Measurements from ENCODE around the gene GATA6. TPM values are rescaled to one million over a fixed set of nuclear protein-coding genes. Genes with fewer than 3 reads are reported as not detected.

GATA6 gene
- total RNA-seq, 1 experiment from 2014 or later: 3.3 TPM

DNA sequence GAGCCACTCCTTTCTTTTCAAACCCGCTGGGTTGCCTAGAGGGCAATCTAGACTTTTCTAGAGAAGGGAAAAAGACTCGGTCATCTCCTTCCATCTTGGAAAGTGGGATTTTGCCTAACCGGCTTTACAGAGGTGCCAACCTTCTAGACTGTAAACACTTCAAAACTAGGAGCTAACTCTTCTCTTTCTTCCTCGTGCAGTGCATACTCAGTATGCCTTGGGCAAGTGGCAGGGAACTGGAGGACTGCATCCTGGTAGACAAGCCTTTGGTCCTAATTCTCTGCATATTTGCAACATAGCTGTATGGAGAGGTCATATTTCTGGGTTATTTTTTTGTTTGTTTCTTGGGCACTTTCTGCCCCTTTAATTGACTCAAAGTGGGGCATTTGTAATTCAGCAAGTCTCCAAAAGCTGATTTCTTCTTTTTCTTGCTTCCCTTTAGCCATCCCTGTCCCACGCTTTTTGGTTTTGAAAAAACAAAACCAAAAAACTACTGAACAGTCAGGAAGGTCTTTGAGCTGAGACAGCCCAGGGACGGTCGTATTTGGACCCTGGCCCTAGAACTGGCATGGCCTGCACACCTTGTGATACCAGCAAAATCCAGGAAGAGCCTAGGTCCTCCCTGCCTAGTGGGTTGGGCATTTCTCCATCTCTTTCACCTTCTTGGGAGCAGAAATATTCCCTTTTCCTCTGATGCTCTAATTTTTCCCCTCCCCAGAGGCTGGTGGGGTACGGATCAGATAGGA is 5.8 kb upstream of the GATA6 start:
- BruUV-seq (replicated peaks): no TSS peak
- ChIA-PET CTCF (no interaction called here), POLR2A (no interaction called here), RAD21 (ENCODE audit: low non-redundant PET in 1 of 2, low total read pairs in 2 of 2, uncharacterized antibody in 2 of 2, unreplicated experiment in 2 of 2) (no interaction called here)
- peaks cover 5 to 13% of the 10 kb centered on the region in 2 experiments; a peak in 2 of 4 replicates for H3K4me1 ChIP-seq (ENCODE audit: control insufficient read depth in 1 of 2, insufficient read depth in 2 of 2, low read length in 2 of 2)
- no peak for ATAC-seq
- H4K20me1 ChIP-seq (ENCODE audit: insufficient read depth): no peaks in the 10 kb centered on the region
- H3K79me2 ChIP-seq (ENCODE audit: insufficient read depth, low read length): no peaks in the 10 kb centered on the region
- no peaks in the 10 kb centered on the region for H3K36me3 ChIP-seq (ENCODE audit: control insufficient read depth in 1 of 2, insufficient read depth in 2 of 2, low read length in 2 of 2)
- TF ChIP-seq, protein P1, sequence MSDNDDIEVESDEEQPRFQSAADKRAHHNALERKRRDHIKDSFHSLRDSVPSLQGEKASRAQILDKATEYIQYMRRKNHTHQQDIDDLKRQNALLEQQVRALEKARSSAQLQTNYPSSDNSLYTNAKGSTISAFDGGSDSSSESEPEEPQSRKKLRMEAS (IDR thresholded peaks at IDR 0.05): no peak
- TF ChIP-seq ZBTB33 (IDR thresholded peaks at IDR 0.05; ENCODE audit: extremely low read depth, insufficient replicate concordance, low read length) (no peak), EZH2phosphoT487 (IDR thresholded peaks at IDR 0.05; ENCODE audit: borderline replicate concordance) (no peak), POLR2AphosphoS5 (IDR thresholded peaks at IDR 0.05; ENCODE audit: low read depth, low read length) (no peak), SP1 (IDR thresholded peaks at IDR 0.05; ENCODE audit: low read depth) (no peak), FOSL1 (IDR thresholded peaks at IDR 0.05; ENCODE audit: low read depth) (no peak), CBX3 (IDR thresholded peaks at IDR 0.05; ENCODE audit: low read depth) (no peak), SIN3A (IDR thresholded peaks at IDR 0.05; ENCODE audit: low read depth) (no peak), POLR2A (IDR thresholded peaks at IDR 0.05; ENCODE audit: borderline replicate concordance, extremely low read depth, insufficient read depth, insufficient read length) (no peak)
- TF ChIP-seq, protein P2, sequence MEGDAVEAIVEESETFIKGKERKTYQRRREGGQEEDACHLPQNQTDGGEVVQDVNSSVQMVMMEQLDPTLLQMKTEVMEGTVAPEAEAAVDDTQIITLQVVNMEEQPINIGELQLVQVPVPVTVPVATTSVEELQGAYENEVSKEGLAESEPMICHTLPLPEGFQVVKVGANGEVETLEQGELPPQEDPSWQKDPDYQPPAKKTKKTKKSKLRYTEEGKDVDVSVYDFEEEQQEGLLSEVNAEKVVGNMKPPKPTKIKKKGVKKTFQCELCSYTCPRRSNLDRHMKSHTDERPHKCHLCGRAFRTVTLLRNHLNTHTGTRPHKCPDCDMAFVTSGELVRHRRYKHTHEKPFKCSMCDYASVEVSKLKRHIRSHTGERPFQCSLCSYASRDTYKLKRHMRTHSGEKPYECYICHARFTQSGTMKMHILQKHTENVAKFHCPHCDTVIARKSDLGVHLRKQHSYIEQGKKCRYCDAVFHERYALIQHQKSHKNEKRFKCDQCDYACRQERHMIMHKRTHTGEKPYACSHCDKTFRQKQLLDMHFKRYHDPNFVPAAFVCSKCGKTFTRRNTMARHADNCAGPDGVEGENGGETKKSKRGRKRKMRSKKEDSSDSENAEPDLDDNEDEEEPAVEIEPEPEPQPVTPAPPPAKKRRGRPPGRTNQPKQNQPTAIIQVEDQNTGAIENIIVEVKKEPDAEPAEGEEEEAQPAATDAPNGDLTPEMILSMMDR (IDR thresholded peaks at IDR 0.05 in 2 of 3, conservative IDR thresholded peaks at IDR 0.05 in 1 of 3; ENCODE audit: borderline replicate concordance in 1 of 3, insufficient read depth in 1 of 3, low read depth in 2 of 3, low read length in 2 of 3): no peak
- no peaks in the 10 kb centered on the region for H3K9me3 ChIP-seq (ENCODE audit: control insufficient read depth in 1 of 2, insufficient read depth in 1 of 2, low read depth in 1 of 2, low read length in 2 of 2)
- H3K4me3 ChIP-seq (replicated peaks in 1 of 2; ENCODE audit: low read depth in 1 of 2, low read length in 2 of 2): no peak overlapping the region
- H2AFZ ChIP-seq (ENCODE audit: low read depth, low read length, poor library complexity, severe bottlenecking): no peak overlapping the region
- H3K27ac ChIP-seq (ENCODE audit: low read depth, low read length): no peak overlapping the region
- H3K9ac ChIP-seq (ENCODE audit: low read length): no peak overlapping the region
- H3K9me2 ChIP-seq (ENCODE audit: insufficient read depth): no peaks in the 10 kb centered on the region
- H3K27me3 ChIP-seq (ENCODE audit: insufficient read depth, low read length): peaks cover 8% of the 10 kb centered on the region; the same call in 1 of the 2 replicates
- intact Hi-C loops (cut with micrococcal nuclease): loop anchor here (10.0 kb wide), 1 partner anchor 541 kb away; no protein-coding TSS in a partner anchor
- H3K4me2 ChIP-seq (ENCODE audit: low read length): no peak overlapping the region
- no peak for DNase-seq (ENCODE audit: low read depth, low spot score)

Data from HCT116 (cell line).